Left ventricle myocardium inferior (tissue), 1 donor: Measurements from ENCODE around the gene PHGDH. TPM values are rescaled to one million over a fixed set of nuclear protein-coding genes. Genes with fewer than 3 reads are reported as not detected.
A peak's percentile ranks its signal among the peaks of the same experiment; 100 is the strongest.

Source experiments
- DNase-seq: peaks from one replicate; pipeline ENCODE4 v3.0.0-alpha.2; 2020
- H3K27ac ChIP-seq: fragments of 200-600 bp; replicated peaks from 2 replicates; pipeline ENCODE4 v1.8.0; 2021
- H3K27me3 ChIP-seq: fragments of 200-600 bp; 2 replicates; pipeline ENCODE4 v1.8.0; 2021; ENCODE audit warnings: low read depth
- H3K36me3 ChIP-seq: fragments of 200-600 bp; 2 replicates; pipeline ENCODE4 v1.8.0; 2021
- H3K4me1 ChIP-seq: fragments of 200-600 bp; 2 replicates; pipeline ENCODE4 v1.8.0; 2021
- H3K4me3 ChIP-seq: fragments of 200-600 bp; 2 replicates; pipeline ENCODE4 v1.8.0; 2021; ENCODE audit warnings: mild to moderate bottlenecking, moderate library complexity
- H3K9me3 ChIP-seq: fragments of 200-600 bp; replicated peaks from 2 replicates; pipeline ENCODE4 v1.8.0; 2021
- CTCF ChIP-seq: fragments of 200-600 bp; IDR thresholded peaks from 2 replicates; pipeline ENCODE4 v1.8.0; 2021; ENCODE audit warnings: antibody characterized with exemption, mild to moderate bottlenecking, borderline replicate concordance
- intact Hi-C: fragments of 100-400 bp; cut with micrococcal nuclease; formaldehyde crosslinking; loops from one replicate; pipeline ENCODE4 v1.11.0; 2022
- total RNA-seq: library from RNA; stranded (reverse); fragmentation: NEBNext Ultra II Directional; extraction: Animal tissue kit (Norgen Biotek cat#: 25700); gene quantifications from one replicate; pipeline ENCODE4 v1.2.1, GENCODE V29; 2021
- donor health status: DM: no; HTN: yes; CAD: no; lungs with severe emphysema.

Gene PHGDH
- total RNA-seq, 1 donor from 2014 or later: 6.4 TPM

GRCh38 chr1:119771770-119772169 lies 60.0 kb downstream of the PHGDH start:
- H3K36me3 ChIP-seq: no peaks in the 10 kb centered on the region
- intact Hi-C loops: no loop called here
- no peak for TF ChIP-seq CTCF
- no peak overlapping the region for H3K27ac ChIP-seq
- no peak overlapping the region for H3K4me3 ChIP-seq
- H3K4me1 ChIP-seq: peaks cover 51% of the 10 kb centered on the region
- no peaks in the 10 kb centered on the region for H3K27me3 ChIP-seq
- H3K9me3 ChIP-seq: no peaks in the 10 kb centered on the region
- DNase-seq: no peak

GRCh38 chr1:119772298-119772697 lies 60.6 kb downstream of the PHGDH start:
- no peak for DNase-seq
- Histone ChIP-seq H3K27ac (no peak overlapping the region), H3K4me3 (no peak overlapping the region), H3K27me3 (no peaks in the 10 kb centered on the region), H3K4me1 (peaks cover 46% of the 10 kb centered on the region), H3K36me3 (no peaks in the 10 kb centered on the region), H3K9me3 (no peaks in the 10 kb centered on the region)
- intact Hi-C loops: no loop called here
- TF ChIP-seq CTCF: no peak

- intact Hi-C loops: no loop called here
- H3K36me3 ChIP-seq: no peaks in the 10 kb centered on the region
- H3K9me3 ChIP-seq: no peaks in the 10 kb centered on the region
- peaks cover 40% of the 10 kb centered on the region for H3K4me1 ChIP-seq
- TF ChIP-seq CTCF: no peak
- H3K27ac ChIP-seq: peak overlapping the region; percentile 70
- no peaks in the 10 kb centered on the region for H3K27me3 ChIP-seq
- no peak overlapping the region for H3K4me3 ChIP-seq
- DNase-seq: no peak
Observed at GRCh38 chr1:119773711-119774241, 62.0 kb downstream of the PHGDH start.

- no peak for DNase-seq
- H3K27me3 ChIP-seq: no peaks in the 10 kb centered on the region
- no peak overlapping the region for H3K4me3 ChIP-seq
- intact Hi-C loops: no loop called here
- peaks cover 39% of the 10 kb centered on the region for H3K4me1 ChIP-seq
- TF ChIP-seq CTCF: no peak
- H3K27ac ChIP-seq: peak overlapping the region; percentile 70
- no peaks in the 10 kb centered on the region for H3K36me3 ChIP-seq
- H3K9me3 ChIP-seq: no peaks in the 10 kb centered on the region
Observed at GRCh38 chr1:119774746-119775490, 63.2 kb downstream of the PHGDH start.

GRCh38 chr1:119778359-119778758 lies 66.6 kb downstream of the PHGDH start:
- no peak for TF ChIP-seq CTCF

More at GRCh38 chr1:119778359-119778758, 66.6 kb downstream of the PHGDH start:
- H3K27ac ChIP-seq: no peak overlapping the region
- DNase-seq: no peak
- intact Hi-C loops: no loop called here
- no peaks in the 10 kb centered on the region for H3K27me3 ChIP-seq
- no peaks in the 10 kb centered on the region for H3K9me3 ChIP-seq
- no peaks in the 10 kb centered on the region for H3K36me3 ChIP-seq
- H3K4me1 ChIP-seq: peaks cover 21% of the 10 kb centered on the region
- no peak overlapping the region for H3K4me3 ChIP-seq
